Lower leg skin (tissue), 3 donors: ENCODE data around the gene SMG7.

Experiments used
- POLR2A ChIP-seq, 2 donors: fragments of 450-650 bp; IDR thresholded peaks; one replicate each; pipeline ENCODE4 v1.6.1; 2016 to 2017; ENCODE audit warnings: antibody characterized with exemption in 2 of 2, mild to moderate bottlenecking in 1 of 2, moderate library complexity in 1 of 2
- TF ChIP-seq, protein P1 (sequence below), 3 donors: fragments of 450-650 bp; IDR thresholded peaks; one replicate each; pipeline ENCODE4 v1.5.1; 2016; ENCODE audit warnings: antibody characterized with exemption in 3 of 3, mild to moderate bottlenecking in 3 of 3, moderate library complexity in 2 of 3

DNA sequence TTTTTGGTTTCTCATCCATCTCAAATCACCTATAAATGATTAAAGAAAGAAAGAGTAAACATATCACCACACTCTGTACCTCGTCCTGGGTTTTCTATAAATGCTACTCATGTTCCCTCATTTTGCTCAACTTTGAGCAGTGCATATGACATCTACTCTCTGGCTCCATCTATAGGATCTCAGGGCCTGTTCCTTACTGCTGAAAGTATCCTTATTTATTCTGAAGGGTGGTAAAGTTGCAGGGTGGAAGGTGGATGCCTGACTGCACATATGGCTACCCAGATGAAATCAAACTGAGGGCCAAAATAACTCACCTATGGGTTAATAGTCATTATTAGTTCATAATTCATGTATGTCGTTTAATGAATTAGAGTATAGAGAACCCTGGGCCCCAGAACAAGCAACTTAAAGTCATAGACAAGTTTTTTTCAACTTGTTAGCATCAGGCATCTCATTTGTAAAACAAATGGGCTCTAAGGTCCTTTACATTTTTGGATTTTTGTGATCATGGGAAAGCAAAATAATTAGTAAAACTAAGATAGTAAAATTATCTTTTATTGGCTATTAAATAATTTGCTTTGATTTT is 71.4 kb downstream of the SMG7 start:
- TF ChIP-seq POLR2A (IDR thresholded peaks at IDR 0.05) = no peak
- TF ChIP-seq, protein P1, sequence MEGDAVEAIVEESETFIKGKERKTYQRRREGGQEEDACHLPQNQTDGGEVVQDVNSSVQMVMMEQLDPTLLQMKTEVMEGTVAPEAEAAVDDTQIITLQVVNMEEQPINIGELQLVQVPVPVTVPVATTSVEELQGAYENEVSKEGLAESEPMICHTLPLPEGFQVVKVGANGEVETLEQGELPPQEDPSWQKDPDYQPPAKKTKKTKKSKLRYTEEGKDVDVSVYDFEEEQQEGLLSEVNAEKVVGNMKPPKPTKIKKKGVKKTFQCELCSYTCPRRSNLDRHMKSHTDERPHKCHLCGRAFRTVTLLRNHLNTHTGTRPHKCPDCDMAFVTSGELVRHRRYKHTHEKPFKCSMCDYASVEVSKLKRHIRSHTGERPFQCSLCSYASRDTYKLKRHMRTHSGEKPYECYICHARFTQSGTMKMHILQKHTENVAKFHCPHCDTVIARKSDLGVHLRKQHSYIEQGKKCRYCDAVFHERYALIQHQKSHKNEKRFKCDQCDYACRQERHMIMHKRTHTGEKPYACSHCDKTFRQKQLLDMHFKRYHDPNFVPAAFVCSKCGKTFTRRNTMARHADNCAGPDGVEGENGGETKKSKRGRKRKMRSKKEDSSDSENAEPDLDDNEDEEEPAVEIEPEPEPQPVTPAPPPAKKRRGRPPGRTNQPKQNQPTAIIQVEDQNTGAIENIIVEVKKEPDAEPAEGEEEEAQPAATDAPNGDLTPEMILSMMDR (IDR thresholded peaks at IDR 0.05) = no peak
